Measurements from ENCODE around the gene PPARG. TPM values are rescaled to one million over a fixed set of nuclear protein-coding genes. Genes with fewer than 3 reads are reported as not detected.

PPARG gene
- total and polyA plus RNA-seq, 8 donors, result 3.3 to 52.0 (median 5.4) TPM

DNA sequence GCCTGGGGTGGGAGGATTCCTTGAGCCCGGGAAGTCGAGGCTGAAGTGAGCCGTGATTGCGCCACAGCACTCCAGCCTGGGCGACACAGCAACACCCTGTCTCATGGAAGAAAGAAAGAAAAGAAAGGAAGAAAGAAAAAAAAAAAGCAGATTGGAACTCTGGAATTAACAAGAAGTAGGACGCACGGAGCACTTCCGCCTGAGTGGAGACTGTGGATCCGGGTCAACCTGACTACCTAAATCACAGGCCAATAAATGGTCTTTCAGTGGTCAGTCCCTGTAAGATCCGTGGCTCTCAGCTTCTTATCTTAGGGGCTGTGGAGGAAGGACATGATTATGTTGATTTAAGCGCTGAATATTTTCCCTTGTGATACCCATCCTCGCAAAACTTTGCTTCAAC lies 2.4 kb upstream of the PPARG start:
- H3K36me3 ChIP-seq, result no peaks in the 10 kb centered on the region
- no peak for DNase-seq
- no peak for TF ChIP-seq CTCF (IDR thresholded peaks at IDR 0.05)
- no peaks in the 10 kb centered on the region for H3K9me3 ChIP-seq
- no peak overlapping the region for H3K4me3 ChIP-seq
- no peak for ATAC-seq
- H3K4me1 ChIP-seq, result peaks cover 0 to 21% of the 10 kb centered on the region in 2 donors
- H3K27ac ChIP-seq, result no peak overlapping the region
- H3K27me3 ChIP-seq, result peaks cover 0 to 54% of the 10 kb centered on the region in 2 donors
- intact Hi-C loops (cut with DNase I), result no loop called here

- Histone ChIP-seq H3K4me1 (peaks cover 0 to 21% of the 10 kb centered on the region in 2 donors), H3K36me3 (no peaks in the 10 kb centered on the region), H3K27ac (peak overlapping the region; percentile 28 to 38), H3K9me3 (no peaks in the 10 kb centered on the region), H3K4me3 (peak overlapping the region; percentile 34 to 70), H3K27me3 (peaks cover 0 to 54% of the 10 kb centered on the region in 2 donors)
- no peak for TF ChIP-seq CTCF (IDR thresholded peaks at IDR 0.05)
- ATAC-seq (no peak), DNase-seq (peak in 3 of 4 donors; percentile 11 to 82 (median 36))
- intact Hi-C loops (cut with DNase I), result no loop called here
These were observed 1.7 kb upstream of the PPARG start for GRCh38 chr3:12286927-12287726.

DNA sequence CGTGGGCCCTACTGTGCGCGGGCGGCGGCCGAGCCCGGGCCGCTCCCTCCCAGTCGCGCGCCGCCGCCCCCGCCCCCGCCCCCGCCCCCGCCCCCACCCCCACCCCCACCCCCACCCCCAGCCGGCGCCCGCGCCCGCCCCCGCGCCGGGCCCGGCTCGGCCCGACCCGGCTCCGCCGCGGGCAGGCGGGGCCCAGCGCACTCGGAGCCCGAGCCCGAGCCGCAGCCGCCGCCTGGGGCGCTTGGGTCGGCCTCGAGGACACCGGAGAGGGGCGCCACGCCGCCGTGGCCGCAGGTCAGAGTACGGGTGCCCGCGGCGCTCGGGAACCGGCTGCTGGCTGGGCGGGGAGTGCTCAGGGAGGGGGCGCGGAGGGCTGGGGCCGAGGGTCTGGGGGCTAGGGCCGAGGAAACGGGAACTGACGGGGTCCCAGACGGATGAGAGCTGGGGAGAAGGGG lies 1.1 kb upstream of the PPARG start:
- intact Hi-C loops (cut with DNase I), result no loop called here
- peaks cover 0 to 54% of the 10 kb centered on the region in 2 donors for H3K27me3 ChIP-seq
- no peaks in the 10 kb centered on the region for H3K9me3 ChIP-seq
- DNase-seq (peak; percentile 11 to 90 (median 53)), ATAC-seq (peak; percentile 82)
- peaks cover 0 to 21% of the 10 kb centered on the region in 2 donors for H3K4me1 ChIP-seq
- H3K36me3 ChIP-seq, result no peaks in the 10 kb centered on the region
- H3K4me3 ChIP-seq, result peak overlapping the region; percentile 64 to 70
- no peak for TF ChIP-seq CTCF (IDR thresholded peaks at IDR 0.05)
- peak overlapping the region; percentile 40 to 84 for H3K27ac ChIP-seq

DNA sequence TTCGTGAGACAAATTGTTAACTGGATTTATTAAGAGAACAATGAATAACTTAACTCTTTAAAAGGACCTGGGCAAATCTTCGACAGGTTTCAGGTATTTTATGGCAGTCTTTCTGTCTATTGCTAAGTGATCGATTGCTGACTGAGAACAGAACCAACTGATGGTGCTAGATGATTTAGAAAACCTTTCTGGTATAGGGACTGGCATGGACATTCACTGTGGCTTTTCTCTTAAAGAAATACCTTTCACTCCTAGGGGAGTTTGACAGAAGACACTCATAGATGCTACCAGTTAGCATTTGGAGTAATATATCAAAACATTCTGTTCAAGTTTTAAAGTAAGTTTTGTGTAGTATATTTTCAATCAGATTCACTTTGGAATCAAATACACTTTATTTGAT lies 654 bp downstream of the PPARG start:
- no peak for TF ChIP-seq CTCF (IDR thresholded peaks at IDR 0.05)
- no peaks in the 10 kb centered on the region for H3K9me3 ChIP-seq
- H3K4me1 ChIP-seq, result peaks cover 0 to 21% of the 10 kb centered on the region in 2 donors
- no peaks in the 10 kb centered on the region for H3K36me3 ChIP-seq
- peaks cover 0 to 52% of the 10 kb centered on the region in 2 donors for H3K27me3 ChIP-seq
- DNase-seq (no peak), ATAC-seq (no peak)
- peak overlapping the region in 1 of 2 donors; percentile 70 for H3K4me3 ChIP-seq
- no peak overlapping the region for H3K27ac ChIP-seq
- intact Hi-C loops (cut with DNase I), result no loop called here

- Histone ChIP-seq H3K4me3 (no peak overlapping the region), H3K9me3 (no peaks in the 10 kb centered on the region), H3K36me3 (no peaks in the 10 kb centered on the region), H3K27ac (no peak overlapping the region), H3K27me3 (peaks cover 0 to 20% of the 10 kb centered on the region in 2 donors), H3K4me1 (peaks cover 0 to 14% of the 10 kb centered on the region in 2 donors)
- intact Hi-C loops (cut with DNase I), result no loop called here
- DNase-seq, result no peak
- no peak for ATAC-seq
- TF ChIP-seq CTCF (IDR thresholded peaks at IDR 0.05), result no peak
These were observed 3.9 kb downstream of the PPARG start for GRCh38 chr3:12292770-12293169.
